Coronary artery (tissue), 2 donors: Measurements from ENCODE around the gene ASGR1.
"Not testable (repeated sequence)": the region's sequence is repeated elsewhere in the genome, so short reads cannot be mapped to it uniquely, and the experiment has no call there.

ENCODE experiments used
- DNase-seq: peaks from one replicate; pipeline ENCODE4 v3.0.0-alpha.2; 2017; ENCODE audit warnings: low spot score
- H3K27ac ChIP-seq, 2 donors: fragments of 200-600 bp; sonication (generic); one replicate each; pipeline ENCODE4 v1.5.1; 2016 to 2019
- H3K4me3 ChIP-seq: fragments of 200-600 bp; sonication (generic); 2 replicates; pipeline ENCODE4 v1.5.1; 2016; ENCODE audit warnings: mild to moderate bottlenecking, moderate library complexity
- TF ChIP-seq, protein P1 (sequence below): fragments of 200-600 bp; sonication (generic); IDR thresholded peaks from one replicate; pipeline ENCODE4 v1.5.1; 2019; ENCODE audit warnings: antibody characterized with exemption

Gene ASGR1

DNA sequence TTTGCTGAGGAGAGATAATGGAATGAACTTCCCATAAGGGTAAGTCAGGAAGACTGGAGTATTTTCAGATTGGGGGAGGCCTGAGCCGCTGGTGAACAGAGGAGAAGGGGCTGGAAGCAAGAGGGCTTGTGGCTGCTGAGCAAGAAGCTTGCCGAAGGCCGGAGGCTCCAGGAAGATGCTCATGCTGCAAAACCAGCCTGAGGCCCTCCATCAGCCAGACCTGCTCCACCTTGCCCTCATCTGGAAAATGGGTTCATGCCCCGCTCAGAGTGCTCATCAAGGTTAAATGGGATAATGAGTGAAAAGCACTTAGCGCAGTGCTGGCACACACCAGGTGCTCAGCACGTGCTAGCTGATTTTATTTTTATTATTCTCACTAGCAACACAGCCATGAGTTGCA is 5.5 kb upstream of the ASGR1 start:
- H3K4me3 ChIP-seq: no peak overlapping the region
- DNase-seq: no peak
- no peak overlapping the region for H3K27ac ChIP-seq
- TF ChIP-seq, protein P1, sequence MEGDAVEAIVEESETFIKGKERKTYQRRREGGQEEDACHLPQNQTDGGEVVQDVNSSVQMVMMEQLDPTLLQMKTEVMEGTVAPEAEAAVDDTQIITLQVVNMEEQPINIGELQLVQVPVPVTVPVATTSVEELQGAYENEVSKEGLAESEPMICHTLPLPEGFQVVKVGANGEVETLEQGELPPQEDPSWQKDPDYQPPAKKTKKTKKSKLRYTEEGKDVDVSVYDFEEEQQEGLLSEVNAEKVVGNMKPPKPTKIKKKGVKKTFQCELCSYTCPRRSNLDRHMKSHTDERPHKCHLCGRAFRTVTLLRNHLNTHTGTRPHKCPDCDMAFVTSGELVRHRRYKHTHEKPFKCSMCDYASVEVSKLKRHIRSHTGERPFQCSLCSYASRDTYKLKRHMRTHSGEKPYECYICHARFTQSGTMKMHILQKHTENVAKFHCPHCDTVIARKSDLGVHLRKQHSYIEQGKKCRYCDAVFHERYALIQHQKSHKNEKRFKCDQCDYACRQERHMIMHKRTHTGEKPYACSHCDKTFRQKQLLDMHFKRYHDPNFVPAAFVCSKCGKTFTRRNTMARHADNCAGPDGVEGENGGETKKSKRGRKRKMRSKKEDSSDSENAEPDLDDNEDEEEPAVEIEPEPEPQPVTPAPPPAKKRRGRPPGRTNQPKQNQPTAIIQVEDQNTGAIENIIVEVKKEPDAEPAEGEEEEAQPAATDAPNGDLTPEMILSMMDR: no peak

DNA sequence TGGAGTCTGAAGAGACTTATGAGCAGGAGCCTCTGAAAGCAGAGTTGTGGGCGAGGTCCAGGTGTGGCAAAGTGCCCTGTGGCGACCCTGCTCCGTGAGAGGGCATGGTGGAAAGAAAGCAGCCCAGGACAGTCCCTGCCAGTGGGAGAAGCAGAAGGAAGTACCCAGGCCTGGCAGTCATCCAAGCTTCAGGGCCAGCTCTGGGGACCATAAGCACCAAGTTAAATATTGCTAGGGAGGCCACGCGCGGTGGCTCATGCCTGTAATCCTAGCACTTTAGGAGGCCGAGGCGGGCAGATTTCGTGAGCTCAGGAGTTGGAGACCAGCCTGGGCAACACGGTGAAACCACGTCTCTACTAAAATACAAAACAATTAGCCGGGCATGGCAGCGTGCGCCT is 4.9 kb upstream of the ASGR1 start:
- DNase-seq: no peak
- Histone ChIP-seq H3K27ac (no peak overlapping the region), H3K4me3 (no peak overlapping the region)
- TF ChIP-seq, protein P1: no peak

DNA sequence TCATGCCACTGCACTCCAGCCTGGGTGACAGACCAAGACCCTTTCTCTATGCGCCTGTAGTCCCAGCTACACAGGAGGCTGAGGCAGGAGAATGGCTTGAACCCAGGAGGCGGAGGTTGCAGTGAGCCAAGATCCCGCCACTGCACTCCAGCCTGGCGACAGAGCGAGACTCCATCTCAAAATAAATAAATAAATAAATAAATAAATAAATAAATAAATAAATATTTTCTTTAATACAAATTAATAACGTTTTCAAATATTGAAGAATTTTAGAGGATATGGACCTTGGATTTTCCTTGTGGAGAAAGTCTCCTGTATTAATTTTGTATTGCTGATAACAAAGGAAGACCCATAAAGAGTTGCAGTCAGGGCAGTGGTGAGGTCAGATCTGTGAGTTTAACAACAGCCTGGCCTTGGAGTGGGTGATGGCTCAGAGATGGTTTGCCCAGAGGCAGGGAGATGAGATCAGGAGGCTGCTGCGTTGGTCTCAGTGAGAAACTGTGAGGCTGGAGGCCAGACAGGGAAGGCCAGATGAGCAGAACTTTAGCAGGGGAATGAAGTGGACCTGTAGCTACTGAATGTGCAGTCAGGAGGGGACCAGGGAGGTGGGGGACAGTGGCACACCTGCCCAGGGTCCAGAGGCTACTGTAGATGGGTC is 4.4 kb upstream of the ASGR1 start:
- DNase-seq: no peak
- TF ChIP-seq, protein P1: no peak
- Histone ChIP-seq H3K4me3 (no peak overlapping the region), H3K27ac (no peak overlapping the region)

DNA sequence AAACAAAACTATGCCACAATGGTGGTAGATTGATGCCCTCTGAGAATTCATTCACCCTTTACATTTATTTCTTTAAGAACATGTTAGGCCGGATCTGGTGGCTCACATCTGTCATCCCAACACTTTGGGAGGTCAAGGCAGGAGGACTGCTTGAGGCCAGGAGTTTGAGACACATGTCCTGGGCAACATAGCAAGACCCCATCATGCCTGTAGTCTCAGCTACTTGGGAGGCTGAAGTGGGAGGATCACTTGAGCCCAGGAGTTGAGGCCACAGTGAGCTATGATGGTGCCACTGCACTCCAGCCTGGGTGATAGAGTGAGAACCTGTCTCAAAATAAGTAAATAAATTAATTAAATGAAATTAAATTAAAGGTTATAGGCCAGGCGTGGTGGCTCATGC is 2.9 kb upstream of the ASGR1 start:
- not testable (repeated sequence) for H3K27ac ChIP-seq, H3K4me3 ChIP-seq, DNase-seq

DNA sequence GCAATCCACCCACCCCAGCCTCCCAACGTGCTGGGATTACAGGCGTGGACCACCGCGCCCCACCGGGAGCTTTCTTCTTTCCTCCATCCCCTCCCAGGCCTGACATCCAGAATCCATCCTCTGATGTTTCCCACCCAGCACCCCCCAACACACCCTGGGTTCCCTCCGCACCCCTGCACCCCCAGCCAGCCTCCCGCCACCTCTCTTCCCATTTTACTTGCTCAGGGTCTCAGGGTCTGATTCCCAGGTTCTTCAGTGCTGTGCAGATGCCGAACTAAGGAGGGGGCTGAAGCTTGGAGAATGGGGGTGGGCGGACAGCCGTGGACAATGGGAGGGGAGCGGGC is 225 bp downstream of the ASGR1 start:
- no peak overlapping the region for H3K4me3 ChIP-seq
- DNase-seq: no peak
- TF ChIP-seq, protein P1: no peak
- H3K27ac ChIP-seq: no peak overlapping the region

DNA sequence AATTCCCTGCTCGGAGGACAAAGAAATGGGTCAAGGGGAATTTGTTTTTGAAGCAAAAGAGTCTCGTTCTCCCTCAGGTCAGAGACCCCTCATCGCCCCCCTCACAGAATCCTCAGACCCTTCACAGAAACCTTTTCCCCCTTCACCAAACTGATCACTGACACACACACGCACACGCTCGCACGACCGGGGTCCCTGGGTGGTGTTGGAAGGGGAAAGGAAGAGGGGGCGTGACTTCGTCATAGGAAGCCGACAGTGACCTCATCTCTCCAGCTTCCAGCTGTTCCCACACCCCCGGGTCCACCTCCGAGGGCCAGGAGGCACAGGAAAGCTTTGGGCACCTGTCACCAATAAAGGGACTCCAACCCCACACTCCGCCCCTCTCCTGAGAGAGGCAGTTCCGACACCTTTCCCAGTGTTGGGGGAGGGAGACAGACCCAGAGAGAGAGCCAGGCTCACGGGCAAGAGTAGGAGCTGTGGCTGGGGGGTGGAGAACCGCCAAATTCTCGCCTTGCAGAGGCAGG is 1.2 kb downstream of the ASGR1 start:
- TF ChIP-seq, protein P1: no peak
- no peak overlapping the region for H3K27ac ChIP-seq
- peak overlapping the region; percentile 60 for H3K4me3 ChIP-seq
- no peak for DNase-seq

DNA sequence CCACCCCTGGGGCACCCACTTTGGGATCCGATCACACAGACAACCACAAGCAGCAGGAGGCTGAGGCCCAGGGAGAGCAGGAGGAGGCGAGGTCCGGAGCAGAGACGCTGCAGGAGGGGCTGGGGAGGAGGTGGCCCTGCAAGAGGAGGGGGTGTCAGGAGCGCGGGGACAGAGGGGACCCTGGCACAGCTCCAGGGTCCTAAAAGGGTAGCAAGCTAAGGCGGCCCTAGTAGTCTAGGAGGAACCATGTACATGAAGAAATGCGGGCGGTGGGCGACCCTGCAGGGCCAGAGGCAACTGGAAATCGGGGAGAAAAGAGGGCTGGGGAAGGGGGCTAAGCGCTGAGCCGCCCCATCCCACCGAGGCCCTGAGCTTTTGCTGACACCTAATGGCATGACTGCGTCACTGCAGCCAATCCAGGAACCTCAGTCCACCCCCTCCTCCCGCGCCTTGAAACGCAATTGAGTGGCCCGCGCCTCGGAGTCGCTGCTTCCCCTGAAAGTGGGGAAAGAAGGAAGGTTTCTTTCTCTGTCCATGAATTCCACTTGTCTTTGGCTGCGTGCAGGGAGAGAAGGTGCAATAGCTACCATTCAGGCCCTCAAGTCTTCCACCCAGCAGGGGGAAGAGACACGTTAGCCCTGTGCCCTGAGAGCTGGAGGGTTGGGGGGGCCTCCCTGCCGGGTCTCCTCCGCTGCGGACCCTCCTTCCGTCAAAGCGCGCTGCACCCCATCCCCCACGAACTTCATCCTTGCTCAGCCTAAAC is 1.8 kb downstream of the ASGR1 start:
- no peak overlapping the region for H3K27ac ChIP-seq
- TF ChIP-seq, protein P1: peak; percentile 79
- no peak for DNase-seq
- H3K4me3 ChIP-seq: peak overlapping the region; percentile 60
